GM21360 (cell line): ENCODE data around the gene HNRNPA3.
"Not testable (repeated sequence)": the region's sequence is repeated elsewhere in the genome, so short reads cannot be mapped to it uniquely, and the experiment has no call there.

Source experiments
- ATAC-seq: cut with Tn5 transposase; IDR thresholded peaks from one replicate; pipeline ENCODE4 v1.9.1; 2021; ENCODE audit warnings: mild to moderate bottlenecking, moderate library complexity; ENCODE audit not compliant: unreplicated experiment

HNRNPA3 gene

DNA sequence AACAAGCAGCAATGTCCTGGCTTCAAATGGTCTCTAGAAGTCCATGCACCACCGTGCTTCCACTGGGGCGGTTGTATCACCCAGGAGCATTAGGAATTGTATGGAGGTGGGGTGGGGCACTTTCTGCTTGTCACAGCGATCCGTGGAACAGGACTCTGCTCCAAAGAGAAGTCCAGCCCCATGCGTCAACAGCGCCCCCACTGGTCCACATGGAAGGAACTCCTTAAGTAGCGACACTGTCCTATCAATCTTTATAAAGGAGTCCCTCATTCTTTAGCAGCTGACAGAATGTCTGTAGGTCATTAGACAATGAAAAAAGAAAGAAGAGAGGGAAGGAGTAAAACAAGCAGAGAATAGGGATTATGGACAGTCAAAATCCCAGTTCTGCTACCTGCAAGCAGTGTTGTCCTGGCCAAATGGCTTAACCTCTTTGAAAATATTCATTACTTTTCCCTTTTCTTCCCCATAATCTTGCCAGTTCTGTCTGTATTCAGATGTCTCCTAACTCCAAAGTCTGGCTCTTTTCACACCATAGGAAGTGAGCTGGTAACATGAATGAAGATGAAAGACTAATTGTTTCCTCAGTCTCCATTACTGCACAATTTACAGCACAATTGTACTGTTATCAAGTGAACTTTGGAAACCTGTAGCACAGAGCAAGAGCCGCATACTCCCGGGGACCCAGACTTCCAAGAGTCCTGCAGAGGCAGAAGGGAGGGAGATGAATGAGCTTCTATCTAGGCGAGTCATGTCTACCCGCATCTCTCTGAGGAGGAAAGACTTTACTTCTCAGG is 42.0 kb downstream of the HNRNPA3 start:
- ATAC-seq = no peak

DNA sequence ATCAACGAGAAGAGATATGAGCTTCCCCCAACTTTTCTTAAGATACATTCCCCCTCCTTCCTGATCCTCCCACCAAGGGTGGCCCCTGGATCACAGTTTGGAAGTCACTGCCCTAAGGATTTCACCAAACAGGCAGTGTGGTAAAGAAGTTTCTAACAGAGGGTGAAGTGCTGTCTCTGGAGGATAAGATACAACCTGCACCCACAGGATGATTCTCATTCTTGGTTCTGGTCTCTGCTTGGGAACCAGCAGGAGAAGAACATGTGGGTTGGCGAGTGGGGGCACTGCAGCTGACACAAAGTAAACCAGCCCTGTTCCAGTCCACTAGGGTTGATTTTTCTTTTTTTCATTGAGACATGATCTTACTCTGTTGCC is 42.6 kb downstream of the HNRNPA3 start:
- ATAC-seq = no peak

DNA sequence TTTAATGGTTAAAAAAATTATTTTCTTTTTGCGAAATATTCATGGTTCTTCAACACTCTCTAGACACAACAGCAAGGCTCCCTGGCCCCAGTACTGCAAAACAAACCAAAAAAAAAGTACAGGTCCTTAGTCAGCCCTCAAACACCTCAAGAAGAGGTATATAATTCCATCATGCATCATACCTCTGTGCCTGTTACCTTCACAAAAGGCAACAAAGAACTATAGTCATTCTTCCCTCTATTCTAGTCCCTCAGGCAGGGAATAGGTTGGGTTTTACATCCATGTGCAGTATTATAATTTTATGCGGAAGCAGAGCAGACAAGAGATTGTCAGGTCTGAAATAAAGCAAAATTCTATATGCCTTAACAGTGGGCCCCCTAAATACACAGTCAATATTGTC is 43.4 kb downstream of the HNRNPA3 start:
- no peak for ATAC-seq

DNA sequence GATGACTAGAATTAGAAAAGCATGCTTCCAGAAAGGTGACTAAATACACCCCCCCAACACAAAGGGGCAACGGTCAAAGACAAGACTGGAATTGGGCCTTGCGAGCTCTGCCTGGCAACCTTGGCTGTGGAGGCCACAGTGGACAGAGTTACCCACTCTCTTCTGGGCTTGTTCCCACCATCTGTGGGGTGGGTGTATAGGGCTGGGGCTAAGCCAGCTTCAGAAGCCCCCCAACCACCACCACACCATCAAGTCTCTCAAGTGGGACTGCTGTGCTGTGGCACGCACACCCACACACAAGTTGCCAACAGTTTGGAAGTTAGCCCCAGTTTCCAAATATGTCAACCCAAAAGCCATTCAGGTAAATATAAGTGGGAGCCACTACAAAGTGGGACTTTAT is 44.1 kb downstream of the HNRNPA3 start:
- ATAC-seq = no peak

DNA sequence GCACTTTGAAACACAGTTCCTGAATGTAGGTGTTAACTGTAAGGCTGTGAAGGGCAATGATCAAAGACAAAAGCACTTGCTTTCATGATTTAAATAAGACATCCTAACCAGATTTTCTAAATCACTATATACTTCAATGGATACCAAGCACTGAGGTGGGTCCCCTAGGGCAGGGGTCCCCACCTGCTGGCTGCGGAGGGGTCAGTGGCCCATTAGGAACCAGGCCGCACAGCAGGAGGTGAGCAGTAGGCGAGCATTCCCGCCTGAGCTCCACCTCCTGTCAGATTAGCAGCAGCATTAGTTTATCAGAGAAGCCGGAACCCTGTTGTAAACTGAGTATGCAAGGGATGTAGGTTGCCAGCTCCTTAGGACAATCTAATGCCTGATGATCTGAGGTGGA is 44.9 kb downstream of the HNRNPA3 start:
- ATAC-seq = no peak

DNA sequence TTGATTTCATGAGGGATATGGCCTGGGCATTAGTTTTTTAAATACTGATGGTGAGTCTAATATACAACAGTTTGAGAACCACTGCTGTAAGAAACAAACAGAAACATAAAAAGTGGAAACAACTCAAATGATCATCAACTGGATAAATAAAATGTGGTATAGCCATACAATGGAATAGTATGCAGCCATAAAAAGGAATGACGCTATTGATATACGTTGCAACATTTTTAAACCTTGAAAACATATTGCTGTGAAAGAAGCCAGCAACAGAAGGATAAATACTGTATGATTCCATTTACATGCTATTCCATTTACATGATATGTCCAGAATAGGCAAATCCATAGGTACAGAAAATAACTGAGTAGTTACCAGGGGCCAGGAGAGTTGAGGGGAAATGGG is 45.5 kb downstream of the HNRNPA3 start:
- no peak for ATAC-seq

DNA sequence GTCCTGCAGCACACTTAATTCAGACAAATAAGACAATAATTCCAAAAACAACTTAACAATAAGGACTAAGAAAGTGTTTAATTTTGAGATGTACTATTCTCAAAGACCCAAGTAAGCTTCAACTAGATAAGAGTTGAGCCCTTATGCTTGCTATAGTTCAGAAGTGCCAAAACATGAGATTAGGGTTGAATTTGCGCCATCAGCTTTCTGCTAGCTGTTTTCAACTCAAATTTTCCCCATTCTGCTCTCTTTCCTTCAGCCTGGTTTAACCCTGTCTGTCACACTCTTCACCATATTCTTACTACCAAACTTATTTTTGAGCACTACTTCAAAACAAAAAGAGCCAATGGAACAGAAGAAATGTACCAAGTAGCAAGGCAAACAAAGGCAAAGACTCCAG is 47.8 kb downstream of the HNRNPA3 start:
- ATAC-seq = no peak

DNA sequence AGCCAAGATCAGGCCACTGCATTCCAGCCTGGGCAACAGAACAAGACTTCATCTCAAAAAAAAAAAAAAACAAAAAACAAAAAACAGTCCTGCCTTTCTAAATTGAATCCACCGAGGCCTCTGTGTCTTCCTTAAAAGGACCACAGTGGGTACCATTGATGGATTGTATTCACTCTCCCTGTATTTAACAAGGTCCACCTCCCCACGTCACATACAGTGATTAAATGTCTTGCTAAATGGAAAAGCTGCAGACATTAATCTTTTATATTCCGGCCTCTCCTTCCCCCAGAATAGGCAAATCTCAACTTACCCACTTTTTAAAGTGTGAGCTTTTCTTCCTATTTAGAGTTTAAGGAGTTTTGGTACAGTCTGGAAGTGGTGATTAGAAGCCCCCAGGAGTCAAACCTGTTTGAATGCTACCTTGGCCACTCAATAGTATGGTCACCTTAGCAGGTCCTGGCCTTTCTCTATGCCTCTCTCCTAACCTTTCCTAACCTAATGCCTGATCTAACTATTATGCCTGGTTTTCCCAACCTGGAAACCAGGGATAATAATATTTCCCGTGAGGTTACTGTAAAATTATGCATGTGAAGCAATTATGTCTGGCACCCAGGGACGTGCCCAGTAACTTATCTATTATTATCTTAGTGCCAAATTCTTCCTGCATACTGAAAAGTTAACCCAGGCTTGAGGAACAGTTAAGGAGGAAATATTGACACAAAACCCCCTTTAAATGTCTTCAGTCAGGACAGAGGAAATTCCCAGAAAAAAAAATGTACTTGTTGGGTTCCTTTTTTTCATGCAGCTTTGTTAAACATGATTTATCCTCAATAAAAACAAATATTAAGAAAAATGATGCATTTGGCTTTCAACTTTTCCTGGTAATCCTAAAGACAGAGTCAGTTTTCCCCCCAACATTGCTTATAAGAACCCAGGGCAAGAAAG is 48.8 kb downstream of the HNRNPA3 start:
- no peak for ATAC-seq

DNA sequence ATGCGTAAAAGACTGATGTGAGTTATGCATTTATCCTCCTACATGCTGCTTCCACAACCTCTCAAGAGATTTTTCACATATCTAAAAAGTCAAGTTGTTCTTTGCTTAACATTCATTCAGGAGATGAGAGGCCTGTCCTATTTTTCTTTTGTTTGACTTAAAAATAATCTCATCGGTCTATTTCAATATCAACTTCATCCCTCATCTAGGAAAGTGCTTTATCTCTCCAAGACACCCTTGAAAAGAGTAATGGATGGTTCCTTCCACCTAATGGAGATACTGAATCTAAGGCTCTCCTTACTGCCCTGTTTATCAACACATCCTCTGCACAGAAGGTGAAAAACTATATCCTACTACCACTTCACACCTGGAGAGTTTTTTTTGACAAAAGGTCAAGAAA is 49.5 kb downstream of the HNRNPA3 start:
- no peak for ATAC-seq

DNA sequence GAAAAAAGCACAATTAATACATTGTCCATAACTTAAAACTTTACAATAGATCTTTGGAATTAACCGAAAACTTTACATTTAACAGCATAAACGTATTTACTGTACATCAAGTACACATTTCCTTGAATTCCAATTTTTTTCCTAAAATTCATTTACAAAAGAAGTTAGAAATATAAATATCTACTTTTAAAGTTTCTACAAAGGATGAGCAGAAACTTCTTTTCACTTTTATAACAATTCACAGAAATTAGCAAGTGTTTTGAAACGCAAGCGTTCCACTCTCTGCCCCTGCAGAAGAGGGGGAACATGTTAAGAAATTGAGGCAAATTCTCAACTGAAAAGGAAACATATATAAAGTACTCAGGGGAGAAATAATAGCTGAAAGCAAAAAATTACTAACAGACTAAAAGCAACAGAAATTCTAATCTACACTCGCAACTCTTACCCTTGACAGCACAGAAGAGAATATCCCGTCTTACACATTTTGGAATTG is 50.4 kb downstream of the HNRNPA3 start:
- ATAC-seq = no peak

DNA sequence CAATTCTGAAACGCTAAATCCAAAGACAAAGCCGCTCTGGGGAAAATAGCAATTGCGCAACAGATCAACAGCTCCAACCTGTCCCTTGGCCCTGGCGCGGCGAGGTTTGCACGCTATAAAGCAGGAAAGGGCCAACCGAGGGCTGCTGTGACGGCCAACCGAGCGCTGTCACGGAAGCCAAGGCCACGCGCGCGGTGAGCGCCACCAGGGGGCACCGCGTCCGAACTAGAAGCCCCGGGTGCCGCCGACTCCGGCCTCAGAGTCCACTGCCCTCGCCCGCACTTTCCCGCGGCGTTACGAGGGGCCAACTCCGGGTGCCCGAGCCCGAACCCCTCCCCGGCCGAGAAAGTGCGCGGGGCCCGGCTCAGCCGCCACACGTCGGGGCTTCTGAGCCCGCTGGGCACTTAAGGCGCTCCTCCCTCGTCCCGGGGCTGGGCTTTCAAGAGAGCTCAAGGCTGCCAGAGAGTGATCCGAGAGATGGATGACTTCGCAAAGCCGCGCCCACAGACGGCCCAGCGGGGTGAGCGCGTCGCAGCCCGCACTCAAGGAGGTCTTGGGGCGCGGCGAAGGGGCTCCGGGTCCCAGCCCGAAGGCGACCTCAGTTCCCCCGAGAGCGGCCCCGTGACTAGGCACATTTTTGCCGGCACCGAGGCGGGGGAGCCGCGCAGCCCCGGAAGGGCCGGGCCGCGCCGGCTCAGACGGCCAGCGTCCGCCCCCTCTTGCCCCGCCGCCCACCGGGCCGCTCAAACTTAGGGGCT is 51.0 kb downstream of the HNRNPA3 start:
- ATAC-seq = peak; percentile 46

DNA sequence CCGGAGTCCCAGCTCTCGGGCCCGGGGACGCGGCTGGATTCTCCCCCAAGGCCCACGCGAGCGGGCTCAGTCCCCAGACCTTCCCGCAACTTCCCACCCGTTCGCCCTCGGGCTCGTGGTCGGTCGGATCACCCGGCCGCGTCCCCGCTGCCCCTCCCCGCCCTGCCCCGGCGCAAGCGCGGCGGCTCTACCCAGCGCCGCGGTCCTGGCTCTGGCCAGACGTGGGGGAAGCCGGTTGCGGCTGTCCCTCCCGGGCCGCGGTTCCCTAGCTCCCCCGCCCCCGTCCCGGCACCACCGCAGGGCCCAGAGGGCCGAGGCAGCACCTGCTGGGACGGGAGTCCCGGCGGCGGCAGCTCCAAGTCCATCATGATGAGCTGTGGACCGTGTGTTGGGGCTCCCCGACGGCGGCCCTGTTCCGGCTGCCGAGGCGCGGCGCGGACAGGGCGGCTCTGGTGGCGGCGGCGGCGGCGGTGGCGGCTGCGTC is 51.7 kb downstream of the HNRNPA3 start:
- ATAC-seq = peak; percentile 14

DNA sequence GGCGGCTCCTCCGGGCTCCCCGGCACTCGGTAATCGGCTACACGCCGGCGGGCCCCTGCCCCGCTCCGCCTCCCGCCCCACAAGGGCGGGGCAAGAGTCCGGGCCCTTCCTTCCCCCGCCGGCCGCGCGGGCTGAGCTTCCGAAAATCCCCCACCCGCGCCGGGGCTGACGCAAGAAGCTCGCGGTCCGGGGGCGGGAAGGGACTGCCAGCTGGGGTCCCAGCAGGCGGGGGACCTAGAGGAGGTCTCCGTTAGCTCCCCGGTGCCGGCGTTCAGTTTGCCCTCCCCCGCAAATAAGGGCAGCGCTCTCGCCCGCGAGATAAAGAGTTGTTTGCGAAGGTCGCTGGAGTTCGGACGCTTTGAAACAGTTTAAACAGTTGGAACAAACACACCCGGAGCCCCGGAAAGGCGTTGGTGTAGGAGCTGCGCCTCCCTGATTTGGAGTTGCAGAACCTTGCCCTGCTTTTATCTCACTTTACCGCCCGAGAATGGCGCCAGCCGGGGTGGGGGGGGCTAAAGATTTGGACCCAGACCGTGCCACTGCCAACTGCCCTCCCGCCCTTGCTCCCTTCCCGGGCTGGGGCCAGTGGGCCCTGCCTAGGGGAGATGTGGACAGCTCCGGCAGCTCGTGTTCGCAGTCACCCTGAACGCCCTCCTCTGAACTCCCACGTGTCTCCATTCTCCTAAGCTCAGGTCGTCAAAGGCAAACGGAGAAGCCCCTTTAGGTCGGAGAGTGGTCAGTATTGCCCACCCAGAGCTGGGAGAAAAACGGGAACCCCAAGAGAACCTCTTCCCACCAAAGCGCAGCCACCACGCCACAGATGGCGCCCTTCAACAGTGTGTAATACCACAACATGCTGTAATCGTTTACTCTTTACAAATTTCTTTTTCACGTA is 52.3 kb downstream of the HNRNPA3 start, which contains the start of gene NFE2L2:
NFE2L2 (minus strand) TSS at position 35 of the 895 bp plus-strand sequence. CDS start 151 bp downstream, outside the sequence.
- peak; percentile 56 for ATAC-seq

DNA sequence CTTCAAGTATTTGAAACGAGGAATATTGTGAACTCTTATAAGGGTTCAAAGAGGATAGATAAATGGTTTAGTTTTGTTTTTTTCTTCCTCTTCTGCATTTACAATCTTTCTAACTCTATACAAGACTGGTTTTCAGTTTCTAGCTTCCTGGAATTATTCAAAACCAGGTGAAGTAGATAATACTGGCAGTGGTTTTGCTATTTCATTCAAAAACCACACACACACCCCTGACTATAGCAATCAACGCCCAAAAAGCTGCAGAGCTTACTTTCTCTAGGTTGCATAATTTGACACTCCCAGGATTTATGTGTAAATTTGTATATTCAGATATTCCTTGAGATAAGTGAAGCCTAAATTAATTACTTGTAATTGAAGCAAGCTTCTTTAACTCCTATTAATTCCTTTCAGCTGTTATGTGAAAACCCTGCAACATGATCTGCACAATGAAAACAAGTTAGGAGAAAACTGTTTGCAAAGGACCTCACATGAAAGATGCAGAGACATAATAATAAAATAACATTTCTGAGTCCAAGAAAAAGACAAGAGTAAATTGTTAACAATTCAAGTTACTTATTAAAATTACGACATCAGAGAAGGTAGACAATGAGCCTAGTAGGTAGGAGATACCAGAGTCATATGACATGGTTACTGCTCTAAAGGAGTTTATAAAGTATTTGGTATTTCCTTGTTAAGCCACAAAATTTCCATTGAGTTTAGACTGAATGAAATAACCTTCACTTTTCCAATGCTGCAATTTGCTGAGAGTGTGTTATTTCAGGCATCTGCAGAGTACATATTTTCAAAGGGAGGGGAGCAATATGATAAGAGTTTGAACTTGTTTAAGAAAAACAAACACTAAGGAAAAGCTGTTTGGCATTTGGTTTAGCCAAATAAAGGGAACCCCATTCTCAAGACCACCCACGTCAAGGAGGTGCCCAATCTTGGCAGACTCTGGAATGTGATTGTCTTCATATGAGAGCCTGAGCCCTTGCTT is 53.5 kb downstream of the HNRNPA3 start:
- ATAC-seq = no peak

DNA sequence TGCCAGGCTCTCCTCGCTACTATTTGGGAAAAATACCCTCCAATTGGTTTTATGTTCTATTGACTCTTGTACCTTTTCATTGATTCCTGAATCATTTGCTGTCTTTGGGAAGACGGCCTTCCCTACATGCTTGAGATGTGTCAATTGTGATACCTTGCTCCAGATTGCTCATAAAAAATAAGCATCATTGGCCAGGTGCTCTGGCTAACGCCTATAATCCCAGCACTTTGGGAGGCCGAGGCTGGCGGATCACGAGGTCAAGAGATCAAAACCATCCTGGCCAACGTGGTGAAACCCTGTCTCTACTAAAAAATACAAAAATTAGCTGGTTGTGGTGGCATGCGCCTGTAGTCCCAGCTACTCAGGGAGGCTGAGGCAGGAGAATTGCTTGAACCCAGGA is 54.4 kb downstream of the HNRNPA3 start:
- not testable (repeated sequence) for ATAC-seq

DNA sequence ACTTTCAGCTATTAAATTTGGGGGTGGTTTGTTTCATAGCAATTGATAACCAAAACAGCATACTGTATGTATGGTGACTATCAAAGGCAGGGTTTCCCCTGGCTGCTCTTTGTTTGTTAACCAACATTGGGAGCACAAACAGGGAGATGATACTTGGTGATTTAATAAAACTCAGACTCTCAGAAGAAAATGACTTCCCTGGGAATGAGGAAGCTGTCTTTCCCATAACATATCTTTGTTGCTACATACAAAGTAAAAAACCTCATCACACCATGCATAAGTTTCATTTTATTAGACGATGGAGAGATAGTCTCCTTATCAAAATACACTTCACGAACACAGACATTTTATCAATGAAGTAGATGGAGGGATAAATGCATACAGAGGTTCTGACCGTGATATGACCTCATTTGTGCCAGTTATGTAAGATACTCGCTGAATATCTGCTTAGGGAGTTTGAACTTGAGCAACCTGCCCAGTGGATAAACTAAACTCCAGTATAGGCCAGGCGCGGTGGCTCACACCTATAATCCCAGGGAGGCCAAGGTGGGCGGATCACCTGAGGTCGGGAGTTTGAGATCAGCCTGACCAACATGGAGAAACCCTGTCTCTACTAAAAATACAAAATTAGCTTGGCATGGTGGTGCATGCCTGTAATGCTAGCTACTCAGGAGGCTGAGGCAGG is 55.7 kb downstream of the HNRNPA3 start:
- no peak for ATAC-seq

DNA sequence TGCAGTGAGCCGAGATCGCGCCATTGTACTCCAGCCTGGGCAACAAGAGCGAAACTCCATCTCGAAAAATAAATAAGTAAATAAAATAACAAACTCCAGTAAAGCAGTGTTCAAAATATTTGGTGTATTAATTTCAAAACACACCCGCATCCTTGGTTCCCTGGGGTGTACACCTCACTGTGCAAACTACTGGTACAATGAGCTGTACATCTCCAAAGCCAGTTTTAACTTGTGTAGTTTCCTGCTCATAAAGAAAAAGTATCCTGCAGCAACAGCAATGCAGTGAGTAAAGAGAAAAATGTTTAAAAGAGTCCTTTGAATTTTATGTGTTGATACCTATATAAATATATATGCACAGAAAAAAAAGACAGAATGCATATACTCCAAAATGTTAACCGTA is 56.3 kb downstream of the HNRNPA3 start:
- ATAC-seq = no peak

DNA sequence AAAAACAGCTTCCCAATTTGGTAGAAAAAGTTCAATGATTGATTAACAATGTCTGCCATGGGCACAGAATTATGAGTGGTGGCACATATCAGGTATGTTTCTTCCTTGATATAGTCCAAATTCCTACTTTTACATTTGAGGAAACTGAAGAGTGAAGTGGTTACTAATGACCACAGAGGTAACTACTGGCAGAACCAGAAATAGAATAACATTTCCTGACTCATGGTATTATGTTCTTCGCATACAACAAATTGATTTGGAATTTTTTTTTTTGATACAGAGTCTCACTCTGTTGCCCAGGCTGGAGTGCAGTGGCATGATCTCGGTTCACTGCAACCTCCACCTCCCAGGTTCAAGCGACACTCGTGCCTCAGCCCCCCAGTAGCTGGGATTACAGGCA is 57.9 kb downstream of the HNRNPA3 start:
- no peak for ATAC-seq
